GM12864 (cell line): ENCODE results near the gene RCOR2.

ENCODE experiments used
- DNase-seq: peaks from one replicate; pipeline ENCODE4 v3.0.0-alpha.2; 2011; ENCODE audit warnings: low read depth
- H3K4me3 ChIP-seq: 2 replicates; pipeline ENCODE4 v1.5.1; 2011; ENCODE audit warnings: mild to moderate bottlenecking, low read depth, low read length, control low read depth
- TF ChIP-seq, protein P1 (sequence below): IDR thresholded peaks from 2 replicates; pipeline ENCODE4 v1.5.1; 2011; ENCODE audit warnings: low read depth, mild to moderate bottlenecking, moderate library complexity, low read length, control low read depth, inconsistent platforms; ENCODE audit errors: missing control alignments

The RCOR2 gene

DNA sequence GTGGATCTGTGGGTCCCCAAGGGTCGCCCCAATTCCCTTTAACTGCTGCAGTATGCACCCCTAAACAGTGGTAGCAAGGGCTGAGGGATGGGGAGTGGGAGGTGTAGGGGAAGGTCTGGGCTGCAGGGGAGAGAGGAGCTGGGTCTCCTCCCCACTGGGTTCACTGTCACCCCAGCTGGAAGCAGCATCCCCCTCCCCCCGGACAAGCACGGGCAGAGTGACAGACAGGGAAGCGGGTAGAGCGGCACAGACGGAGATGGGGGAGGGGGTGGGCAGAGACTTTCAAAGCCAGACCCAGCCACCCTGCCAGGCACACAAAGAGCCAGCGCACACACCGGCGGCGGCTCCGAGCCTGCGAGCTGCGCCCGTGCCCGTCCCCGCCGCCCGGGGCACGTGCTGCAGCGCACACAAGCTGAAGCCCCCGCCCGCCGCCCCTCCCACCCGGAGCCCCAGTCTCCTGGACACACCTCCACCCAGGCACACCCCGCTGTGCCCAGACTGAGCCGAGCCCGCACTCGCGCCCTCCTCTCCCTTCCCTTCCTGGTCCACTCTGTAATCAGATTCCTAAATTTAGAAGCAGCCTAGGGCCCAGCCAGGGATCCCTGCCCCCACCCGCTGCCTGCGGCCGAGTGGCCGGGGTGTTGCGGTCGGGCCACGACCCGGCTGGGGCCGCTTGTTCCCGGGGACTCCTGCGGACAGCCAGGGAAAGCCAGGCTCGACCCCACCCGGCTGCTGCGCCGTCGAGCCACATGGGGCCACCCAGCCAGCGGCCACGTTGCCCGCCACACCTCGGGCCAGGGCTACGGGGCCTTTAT, 935 bp upstream of the RCOR2 start:
- TF ChIP-seq, protein P1, sequence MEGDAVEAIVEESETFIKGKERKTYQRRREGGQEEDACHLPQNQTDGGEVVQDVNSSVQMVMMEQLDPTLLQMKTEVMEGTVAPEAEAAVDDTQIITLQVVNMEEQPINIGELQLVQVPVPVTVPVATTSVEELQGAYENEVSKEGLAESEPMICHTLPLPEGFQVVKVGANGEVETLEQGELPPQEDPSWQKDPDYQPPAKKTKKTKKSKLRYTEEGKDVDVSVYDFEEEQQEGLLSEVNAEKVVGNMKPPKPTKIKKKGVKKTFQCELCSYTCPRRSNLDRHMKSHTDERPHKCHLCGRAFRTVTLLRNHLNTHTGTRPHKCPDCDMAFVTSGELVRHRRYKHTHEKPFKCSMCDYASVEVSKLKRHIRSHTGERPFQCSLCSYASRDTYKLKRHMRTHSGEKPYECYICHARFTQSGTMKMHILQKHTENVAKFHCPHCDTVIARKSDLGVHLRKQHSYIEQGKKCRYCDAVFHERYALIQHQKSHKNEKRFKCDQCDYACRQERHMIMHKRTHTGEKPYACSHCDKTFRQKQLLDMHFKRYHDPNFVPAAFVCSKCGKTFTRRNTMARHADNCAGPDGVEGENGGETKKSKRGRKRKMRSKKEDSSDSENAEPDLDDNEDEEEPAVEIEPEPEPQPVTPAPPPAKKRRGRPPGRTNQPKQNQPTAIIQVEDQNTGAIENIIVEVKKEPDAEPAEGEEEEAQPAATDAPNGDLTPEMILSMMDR: no peak
- no peak for DNase-seq
- peak overlapping the region; percentile 56; the same call in 1 of the 2 replicates for H3K4me3 ChIP-seq

DNA sequence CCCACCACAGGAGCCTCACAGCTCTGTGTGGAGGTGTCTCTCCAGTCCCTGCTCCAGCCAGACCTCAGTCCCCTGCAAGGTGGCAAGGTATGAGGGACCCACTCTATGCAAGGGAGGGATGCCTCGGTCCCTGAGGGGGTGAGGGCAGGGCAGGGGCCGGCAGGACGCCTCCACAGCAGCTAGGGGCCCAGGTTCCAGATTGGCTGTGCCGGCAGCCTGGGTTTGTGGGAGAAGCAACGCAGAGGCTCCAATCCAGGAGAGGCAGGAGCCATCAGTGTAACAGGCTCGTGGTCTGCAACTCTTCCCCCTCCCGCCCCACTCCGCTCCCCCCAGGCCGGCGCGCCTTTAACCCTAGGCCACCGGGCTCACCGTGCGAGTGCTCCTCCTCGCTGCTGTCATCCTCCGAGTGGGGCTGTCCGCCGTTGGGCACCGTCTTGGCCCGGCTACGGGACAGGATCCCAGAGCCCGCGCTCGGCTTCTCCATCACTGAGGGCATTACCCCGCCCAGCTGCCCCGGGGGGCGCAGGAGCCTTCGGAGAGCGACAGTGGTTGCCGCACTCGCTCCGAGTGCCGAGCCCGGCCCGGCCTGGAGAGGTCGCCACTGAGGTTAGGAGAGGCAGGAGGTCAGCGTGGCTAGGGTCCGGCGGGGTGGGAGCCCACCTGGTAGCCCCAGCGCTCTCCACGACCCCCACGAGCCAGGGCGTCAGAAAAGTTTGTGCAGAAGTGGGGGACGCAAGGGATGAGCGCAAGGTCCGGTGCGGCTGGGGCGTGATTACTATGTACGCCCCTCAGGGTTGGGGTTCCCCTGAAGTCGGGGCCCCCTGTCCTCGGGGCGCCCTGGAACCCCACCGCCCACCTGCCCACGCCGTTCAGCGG, 765 bp downstream of the RCOR2 start:
- DNase-seq: no peak
- TF ChIP-seq, protein P1: peak; percentile 48
- H3K4me3 ChIP-seq: peak overlapping the region; percentile 56

DNA sequence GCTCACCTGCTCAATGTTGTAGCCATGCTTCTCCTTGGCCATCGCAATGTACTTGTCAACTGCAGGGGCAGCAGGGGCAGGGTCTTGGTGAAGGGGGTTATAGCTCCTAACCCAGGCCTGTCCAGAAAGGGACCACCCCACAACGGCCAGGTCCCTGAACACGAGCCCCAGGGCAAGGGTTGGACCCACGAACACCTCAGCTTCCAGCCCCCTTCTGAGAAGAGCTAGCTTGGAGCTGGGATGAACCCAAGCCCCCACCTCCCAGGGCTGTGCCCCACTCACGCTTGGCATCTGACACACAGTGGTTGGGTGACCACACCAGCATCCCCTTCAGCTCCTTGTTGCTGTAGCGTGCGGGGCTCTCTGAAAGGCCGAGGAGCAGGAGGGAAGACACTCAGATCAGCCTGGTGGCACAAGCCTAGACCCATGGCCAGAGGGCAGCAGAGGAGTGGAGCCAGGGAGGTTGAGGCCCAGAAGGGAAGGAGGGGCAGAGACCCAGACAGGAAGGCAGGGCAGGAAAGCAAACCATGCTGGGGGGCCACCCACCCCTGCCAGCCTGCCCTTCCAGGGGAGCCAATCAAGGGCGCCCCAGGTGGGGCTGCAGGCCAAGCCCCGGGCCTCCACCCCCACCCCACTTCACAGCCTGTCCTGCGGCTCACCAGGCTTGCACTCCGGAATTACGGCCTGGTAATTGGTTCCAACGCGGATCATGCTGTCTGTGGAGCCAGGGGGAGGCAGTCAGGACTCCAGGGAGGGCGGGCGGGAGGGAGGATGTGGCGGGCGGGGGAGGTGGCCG, 1.9 kb downstream of the RCOR2 start:
- TF ChIP-seq, protein P1: no peak
- no peak for DNase-seq
- H3K4me3 ChIP-seq: no peak overlapping the region

DNA sequence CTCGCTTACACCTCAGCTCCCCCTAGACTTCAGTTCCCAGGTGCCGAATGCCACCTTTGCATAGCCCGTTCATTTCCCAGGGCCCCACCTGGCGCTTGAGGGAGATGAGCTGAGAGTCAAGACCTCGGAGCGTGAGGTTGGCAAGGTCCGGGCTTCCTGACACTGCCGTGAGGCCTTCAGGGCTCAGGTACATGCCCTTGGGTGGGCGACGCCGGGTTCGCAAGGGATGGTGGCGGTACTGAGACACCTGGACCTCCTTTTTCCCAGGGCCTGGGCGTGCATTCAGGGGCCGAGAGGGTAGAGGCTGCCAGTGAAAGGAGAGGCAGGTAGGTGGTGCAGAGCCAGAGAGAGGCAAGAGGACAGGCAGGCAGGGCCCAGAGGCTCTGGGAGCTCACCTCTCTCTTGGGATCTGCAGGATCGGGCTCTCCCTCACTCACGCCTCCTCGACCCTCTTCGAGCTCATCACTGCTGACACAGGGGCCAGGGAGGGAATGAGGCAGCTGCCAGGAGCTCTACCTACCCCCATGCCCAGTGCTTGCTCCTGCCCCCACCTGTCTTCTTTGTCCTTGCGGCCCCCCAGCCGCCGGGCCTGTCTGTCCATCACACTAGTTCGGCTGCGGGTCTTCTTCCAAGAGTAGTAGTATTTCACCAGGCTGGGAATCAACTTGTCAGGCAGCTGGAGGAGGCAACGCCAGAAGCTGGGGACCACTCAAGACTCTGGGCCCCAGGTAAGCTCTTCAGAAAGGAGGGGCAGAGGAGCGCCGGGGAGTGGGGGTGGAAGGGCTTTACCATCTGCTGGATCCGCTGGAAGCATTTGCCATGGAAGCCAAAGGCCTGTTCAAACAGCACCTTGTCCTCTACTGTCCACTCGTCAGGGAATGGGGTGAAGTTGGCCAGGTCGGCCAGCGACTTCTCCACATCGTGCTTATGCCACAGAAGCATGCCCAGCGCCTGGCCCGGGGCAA, 2.8 kb downstream of the RCOR2 start:
- TF ChIP-seq, protein P1: no peak
- no peak for DNase-seq
- H3K4me3 ChIP-seq: no peak overlapping the region

DNA sequence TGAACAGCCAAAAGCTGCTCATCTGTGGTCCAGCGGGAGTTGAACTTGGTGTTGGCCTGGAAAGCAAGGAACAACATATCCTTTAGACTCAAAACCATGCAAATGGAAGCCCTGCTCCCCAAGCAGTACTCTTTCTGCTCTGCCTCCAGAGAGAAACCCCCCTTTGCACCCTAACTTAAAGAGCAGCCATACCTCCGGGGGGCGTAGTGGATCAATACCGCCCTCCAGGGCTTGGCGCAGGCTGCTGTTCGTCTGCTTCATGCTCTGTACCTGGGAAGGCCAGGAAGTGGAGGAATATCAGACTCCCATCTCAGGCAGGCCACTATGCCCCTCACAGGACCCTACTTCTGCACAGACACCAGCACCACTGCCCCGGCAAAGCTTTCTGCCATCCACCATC, 4.3 kb downstream of the RCOR2 start:
- TF ChIP-seq, protein P1: no peak
- no peak overlapping the region for H3K4me3 ChIP-seq
- no peak for DNase-seq

DNA sequence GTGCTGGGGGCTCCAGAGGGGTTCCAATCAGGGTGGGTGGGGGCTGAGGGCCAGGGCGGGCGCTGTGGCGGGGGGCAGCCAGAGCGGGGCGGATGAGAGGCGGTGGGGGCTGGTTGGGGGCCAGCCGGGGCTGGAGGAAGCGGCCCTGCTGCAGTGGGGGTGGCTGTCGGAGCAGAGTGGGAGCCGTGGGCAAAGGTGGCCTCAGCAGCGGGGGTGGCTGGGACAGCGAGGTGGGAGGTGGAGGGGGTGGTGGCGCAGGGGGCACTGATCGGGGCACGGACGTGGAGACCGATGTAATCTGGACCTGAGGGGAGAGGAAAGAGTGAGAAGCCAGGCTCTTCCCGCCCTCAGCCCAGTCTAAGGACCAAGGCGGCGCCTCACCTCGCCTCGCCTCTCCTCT, 5.1 kb downstream of the RCOR2 start:
- TF ChIP-seq, protein P1: no peak
- H3K4me3 ChIP-seq: no peak overlapping the region
- DNase-seq: no peak
